IMR-90 (cell line): Measurements from ENCODE around the gene AGAP1. TPM values are rescaled to one million over a fixed set of nuclear protein-coding genes. Genes with fewer than 3 reads are reported as not detected.

Experiments
- ATAC-seq: fragments of 200-7000 bp; cut with Tn5 transposase; 2 replicates; pipeline ENCODE4 v1.9.1; 2020; ENCODE audit warnings: low read depth, mild to moderate bottlenecking, moderate library complexity
- BruUV-seq: library from RNA; stranded (reverse); fragments of 400-500 nt; replicated peaks from 2 replicates; lab custom pipeline; 2021; lab: Mats Ljungman, UMichigan
- CTCF ChIA-PET: fragments of 300-600 bp; formaldehyde crosslinking; extraction: SDS; loops from one replicate; lab custom pipeline; 2021; ENCODE audit warnings: antibody characterized with exemption; lab: Yijun Ruan, JAX
- POLR2A ChIA-PET: fragments of 300-600 bp; sonication (Branson Sonifier 250); formaldehyde crosslinking; loops from one replicate; lab custom pipeline; 2022; ENCODE audit warnings: antibody characterized with exemption; ENCODE audit not compliant: unreplicated experiment; lab: Charles Lee
- DNase-seq: peaks from one replicate; pipeline ENCODE4 v3.0.0; 2013
- H2AFZ ChIP-seq: replicated peaks from 2 replicates; pipeline ENCODE3; 2013; ENCODE audit warnings: low read length, mild to moderate bottlenecking; ENCODE audit not compliant: poor library complexity
- H2AK5ac ChIP-seq: 2 replicates; pipeline ENCODE4 v1.6.1; 2013; ENCODE audit warnings: low read depth, low read length, inconsistent platforms
- H2AK9ac ChIP-seq: replicated peaks from 2 replicates; pipeline ENCODE3; 2013; ENCODE audit warnings: mild to moderate bottlenecking, low read depth, low read length, moderate library complexity; ENCODE audit not compliant: poor library complexity
- H2BK120ac ChIP-seq: 2 replicates; pipeline ENCODE4 v1.6.1; 2013; ENCODE audit warnings: low read depth, low read length, inconsistent platforms
- H2BK15ac ChIP-seq: 3 replicates; pipeline ENCODE4 v1.6.1; 2013; ENCODE audit warnings: low read depth, low read length, inconsistent platforms
- H2BK20ac ChIP-seq: 2 replicates; pipeline ENCODE4 v1.6.1; 2013; ENCODE audit warnings: low read depth, mild to moderate bottlenecking, inconsistent platforms, low read length, moderate library complexity
- H2BK5ac ChIP-seq: 2 replicates; pipeline ENCODE4 v1.6.1; 2013; ENCODE audit warnings: mild to moderate bottlenecking, low read depth, low read length, inconsistent platforms; ENCODE audit not compliant: poor library complexity, severe bottlenecking
- H3K14ac ChIP-seq: replicated peaks from 2 replicates; pipeline ENCODE4 v1.6.1; 2013; ENCODE audit warnings: low read depth, low read length, inconsistent platforms
- H3K18ac ChIP-seq: 2 replicates; pipeline ENCODE4 v1.6.1; 2013; ENCODE audit warnings: low read depth, low read length, control low read depth
- H3K23ac ChIP-seq: 2 replicates; pipeline ENCODE4 v1.6.1; 2013; ENCODE audit warnings: low read depth, low read length, inconsistent platforms
- H3K27ac ChIP-seq: 2 replicates; pipeline ENCODE4 v1.5.1; 2013; ENCODE audit warnings: mild to moderate bottlenecking, control low read depth, low read length; ENCODE audit not compliant: insufficient read depth
- H3K27me3 ChIP-seq: 2 replicates; pipeline ENCODE4 v1.6.1; 2013; ENCODE audit warnings: low read length; ENCODE audit not compliant: control insufficient read depth, insufficient read depth
- H3K36me3 ChIP-seq: 2 replicates; pipeline ENCODE4 v1.6.1; 2013; ENCODE audit warnings: low read length, mixed read lengths; ENCODE audit not compliant: control insufficient read depth, insufficient read depth
- H3K4ac ChIP-seq: 2 replicates; pipeline ENCODE4 v1.6.1; 2013; ENCODE audit warnings: low read depth, low read length, inconsistent platforms
- H3K4me1 ChIP-seq: 2 replicates; pipeline ENCODE4 v1.6.1; 2013; ENCODE audit warnings: low read length, mixed read lengths; ENCODE audit not compliant: control insufficient read depth, insufficient read depth
- H3K4me2 ChIP-seq: 2 replicates; pipeline ENCODE4 v1.6.1; 2013; ENCODE audit warnings: low read depth, mild to moderate bottlenecking, control low read depth, low read length, moderate library complexity
- H3K4me3 ChIP-seq: 2 replicates; pipeline ENCODE4 v1.5.1; 2013; ENCODE audit warnings: low read depth, mild to moderate bottlenecking, control low read depth, low read length, moderate library complexity; ENCODE audit not compliant: insufficient read depth
- H3K56ac ChIP-seq: 2 replicates; pipeline ENCODE4 v1.6.1; 2013; ENCODE audit warnings: low read length, inconsistent platforms; ENCODE audit not compliant: insufficient read depth; ENCODE audit errors: extremely low read depth
- H3K79me1 ChIP-seq, 2 experiments: 2 replicates each; pipeline ENCODE4 v1.6.1; 2013; ENCODE audit warnings: low read length in 2 of 2, inconsistent platforms in 1 of 2, low read depth in 1 of 2
- H3K9ac ChIP-seq: 2 replicates; pipeline ENCODE4 v1.6.1; 2013; ENCODE audit warnings: low read depth, low read length, control low read depth
- H3K9me1 ChIP-seq: 2 replicates; pipeline ENCODE4 v1.6.1; 2013; ENCODE audit warnings: low read length, inconsistent platforms; ENCODE audit not compliant: insufficient read depth
- H3K9me3 ChIP-seq: 2 replicates; pipeline ENCODE4 v1.6.1; 2013; ENCODE audit warnings: low read length; ENCODE audit not compliant: control insufficient read depth, insufficient read depth
- H4K20me1 ChIP-seq: 2 replicates; pipeline ENCODE4 v1.6.1; 2013; ENCODE audit warnings: low read length, inconsistent platforms; ENCODE audit not compliant: insufficient read depth
- H4K5ac ChIP-seq: 2 replicates; pipeline ENCODE4 v1.6.1; 2013; ENCODE audit warnings: mild to moderate bottlenecking, low read depth, low read length, control low read depth
- H4K8ac ChIP-seq, 2 experiments: 2 replicates each; pipeline ENCODE4 v1.6.1; 2013; ENCODE audit warnings: low read depth in 2 of 2, low read length in 2 of 2, control low read depth in 1 of 2, inconsistent platforms in 1 of 2
- H4K91ac ChIP-seq: 2 replicates; pipeline ENCODE4 v1.6.1; 2013; ENCODE audit warnings: low read depth, low read length, inconsistent platforms; ENCODE audit not compliant: insufficient read depth
- BHLHE40 ChIP-seq: fragments of 150-350 bp; IDR thresholded peaks from 2 replicates; pipeline ENCODE4 v1.6.1; 2016; ENCODE audit warnings: mild to moderate bottlenecking, low read depth, low read length
- CEBPB ChIP-seq: IDR thresholded peaks from 2 replicates; pipeline ENCODE4 v1.6.1; 2012; ENCODE audit warnings: low read depth, low read length, improper control_type of control experiment
- CHD1 ChIP-seq: IDR thresholded peaks from 2 replicates; pipeline ENCODE4 v1.6.1; 2012; ENCODE audit warnings: low read depth, low read length, improper control_type of control experiment
- ELK1 ChIP-seq: fragments of 150-350 bp; IDR thresholded peaks from 2 replicates; pipeline ENCODE4 v1.6.1; 2016; ENCODE audit warnings: low read depth, mild to moderate bottlenecking, low read length, moderate library complexity, borderline replicate concordance
- FOS ChIP-seq: fragments of 150-350 bp; IDR thresholded peaks from 2 replicates; pipeline ENCODE4 v1.6.1; 2016; ENCODE audit warnings: low read depth, low read length
- MAFK ChIP-seq: IDR thresholded peaks from 2 replicates; pipeline ENCODE4 v1.6.1; 2012; ENCODE audit warnings: low read depth, low read length, improper control_type of control experiment
- MAZ ChIP-seq: IDR thresholded peaks from 2 replicates; pipeline ENCODE4 v1.6.1; 2012; ENCODE audit warnings: low read depth, mild to moderate bottlenecking, low read length, improper control_type of control experiment, moderate library complexity, borderline replicate concordance
- MXI1 ChIP-seq: IDR thresholded peaks from 2 replicates; pipeline ENCODE4 v1.6.1; 2012; ENCODE audit warnings: low read depth, mild to moderate bottlenecking, low read length, moderate library complexity, borderline replicate concordance
- NFE2L2 ChIP-seq: fragments of 150-350 bp; IDR thresholded peaks from 2 replicates; pipeline ENCODE4 v1.6.1; 2016; ENCODE audit warnings: low read depth, mild to moderate bottlenecking, low read length
- POLR2A ChIP-seq: IDR thresholded peaks from 2 replicates; pipeline ENCODE4 v1.6.1; 2012; ENCODE audit warnings: mild to moderate bottlenecking, low read depth, low read length
- RAD21 ChIP-seq: IDR thresholded peaks from 2 replicates; pipeline ENCODE4 v1.6.1; 2012; ENCODE audit warnings: low read length, improper control_type of control experiment
- RCOR1 ChIP-seq: IDR thresholded peaks from 2 replicates; pipeline ENCODE4 v1.6.1; 2012; ENCODE audit warnings: mild to moderate bottlenecking, low read length, improper control_type of control experiment; ENCODE audit not compliant: insufficient replicate concordance
- RFX5 ChIP-seq: IDR thresholded peaks from 2 replicates; pipeline ENCODE4 v1.8.0; 2012; ENCODE audit warnings: low read depth, mild to moderate bottlenecking, low read length, moderate library complexity
- SMC3 ChIP-seq: fragments of 150-350 bp; IDR thresholded peaks from 2 replicates; pipeline ENCODE4 v1.6.1; 2016; ENCODE audit warnings: low read depth, mild to moderate bottlenecking, antibody characterized with exemption, low read length, moderate library complexity
- WGBS, 2 experiments: methylation state at CpG; one replicate each; pipeline versions ENCODE4 v1.1.5 to v1.1.7; 2013; ENCODE audit warnings: missing lambda C conversion rate in 2 of 2; ENCODE audit not compliant: insufficient read length in 1 of 2; ENCODE audit errors: extremely low coverage in 2 of 2; 5-methylcytosine and 5-hydroxymethylcytosine counted together
- dilution Hi-C: fragments of 300-500 bp; cut with HindIII; formaldehyde crosslinking; loops from one replicate; pipeline ENCODE4 v1.14.3; 2018; ENCODE audit warnings: low sequenced_read_pairs; ENCODE audit not compliant: unreplicated experiment
- in situ Hi-C: fragments of 300-500 bp; cut with MboI; formaldehyde crosslinking; loops from 3 replicates; pipeline ENCODE4 v1.14.3; 2019; ENCODE audit warnings: low sequenced_read_pairs, inconsistent platforms, mixed read lengths
- intact Hi-C: fragments of 100-400 bp; cut with micrococcal nuclease; formaldehyde crosslinking; loops from 2 replicates; pipeline ENCODE4 v1.10.0; 2022
- polyA plus RNA-seq, 3 experiments: library from polyadenylated mRNA; depleted of rRNA; stranded (reverse); fragments of >200 nt; gene quantifications; 2 replicates each; pipeline ENCODE4 v1.2.3, GENCODE V29; 2012; ENCODE audit warnings: low replicate concordance in 1 of 3
- total RNA-seq: library from RNA; depleted of rRNA; stranded (reverse); fragments of >200 nt; gene quantifications from 2 replicates; pipeline ENCODE4 v1.2.3, GENCODE V29; 2012
- TF ChIP-seq, protein P1 (sequence below): conservative IDR thresholded peaks from 2 replicates; pipeline ENCODE4 v1.5.1; 2012; ENCODE audit warnings: mild to moderate bottlenecking, low read depth, low read length, improper control_type of control experiment
- TF ChIP-seq, protein P2 (sequence below): fragments of 150-350 bp; IDR thresholded peaks from 2 replicates; pipeline ENCODE4 v1.6.1; 2017; ENCODE audit warnings: mild to moderate bottlenecking, antibody characterized with exemption, low read length, low read depth

The AGAP1 gene
- total and polyA plus RNA-seq, 2 of the 4 experiments (the other 2 are of a cell fraction): 15.1 to 16.4 TPM

DNA sequence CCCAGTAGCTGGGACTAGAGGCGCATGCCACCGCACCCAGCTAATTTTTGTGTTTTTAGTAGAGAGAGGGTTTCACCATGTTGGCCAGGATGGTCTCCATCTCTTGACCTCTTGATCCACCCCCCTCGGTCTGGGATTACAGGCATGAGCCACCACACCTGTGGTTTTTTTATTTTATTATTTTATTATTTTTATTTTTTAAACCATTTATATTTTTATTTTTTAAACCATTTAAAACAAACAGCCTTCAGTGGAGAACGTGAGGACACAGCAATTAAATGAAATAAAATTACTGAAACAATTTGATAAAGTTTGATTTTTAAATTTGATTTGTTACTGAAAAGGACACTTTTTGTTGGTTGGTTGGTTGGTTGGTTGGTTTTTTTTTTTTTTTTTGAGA, 181.0 kb downstream of the AGAP1 start:
- Histone ChIP-seq H2BK5ac (no peak overlapping the region), H2BK20ac (no peak overlapping the region), H2AFZ (no peak overlapping the region), H2AK9ac (no peak overlapping the region), H4K20me1 (peaks cover 78% of the 10 kb centered on the region), H3K9ac (no peak overlapping the region), H3K14ac (no peak overlapping the region), H3K4ac (no peak overlapping the region), H3K23ac (no peak overlapping the region), H3K56ac (no peak overlapping the region), H2BK15ac (no peak overlapping the region), H3K18ac (no peak overlapping the region), H3K4me3 (no peak overlapping the region), H3K36me3 (no peaks in the 10 kb centered on the region), H2AK5ac (no peak overlapping the region), H3K9me3 (no peaks in the 10 kb centered on the region), H3K27me3 (no peaks in the 10 kb centered on the region; the same call in 1 of the 2 replicates), H2BK120ac (no peak overlapping the region), H3K27ac (no peak overlapping the region), H4K8ac (no peak overlapping the region), H4K91ac (no peak overlapping the region), H3K79me1 (peaks cover 27 to 42% of the 10 kb centered on the region in 2 experiments), H3K4me2 (no peak overlapping the region), H3K9me1 (no peaks in the 10 kb centered on the region), H4K5ac (no peak overlapping the region), H3K4me1 (peaks cover 8% of the 10 kb centered on the region)
- no TSS peak for BruUV-seq
- intact Hi-C loops: no loop called here
- in situ Hi-C loops: loop anchor here (10.0 kb wide), 1 partner anchor 540 kb away; no protein-coding TSS in a partner anchor
- DNase-seq (no peak), ATAC-seq (no peak)
- no CpG with 5 or more reads among the region's 4 CpGs for WGBS, 2 experiments
- ChIA-PET CTCF (interaction anchor here (0.7 to 1.1 kb wide), 2 partner anchors 71 to 81 kb away, joined by 4 to 7 read pairs; no protein-coding TSS in a partner anchor), POLR2A (no interaction called here)
- TF ChIP-seq SMC3 (no peak), CHD1 (no peak), RAD21 (no peak), ELK1 (no peak), RFX5 (no peak), MXI1 (no peak), POLR2A (no peak), RCOR1 (no peak), MAZ (no peak), MAFK (no peak), CEBPB (no peak), FOS (no peak), BHLHE40 (no peak), NFE2L2 (no peak)
- TF ChIP-seq, protein P1, sequence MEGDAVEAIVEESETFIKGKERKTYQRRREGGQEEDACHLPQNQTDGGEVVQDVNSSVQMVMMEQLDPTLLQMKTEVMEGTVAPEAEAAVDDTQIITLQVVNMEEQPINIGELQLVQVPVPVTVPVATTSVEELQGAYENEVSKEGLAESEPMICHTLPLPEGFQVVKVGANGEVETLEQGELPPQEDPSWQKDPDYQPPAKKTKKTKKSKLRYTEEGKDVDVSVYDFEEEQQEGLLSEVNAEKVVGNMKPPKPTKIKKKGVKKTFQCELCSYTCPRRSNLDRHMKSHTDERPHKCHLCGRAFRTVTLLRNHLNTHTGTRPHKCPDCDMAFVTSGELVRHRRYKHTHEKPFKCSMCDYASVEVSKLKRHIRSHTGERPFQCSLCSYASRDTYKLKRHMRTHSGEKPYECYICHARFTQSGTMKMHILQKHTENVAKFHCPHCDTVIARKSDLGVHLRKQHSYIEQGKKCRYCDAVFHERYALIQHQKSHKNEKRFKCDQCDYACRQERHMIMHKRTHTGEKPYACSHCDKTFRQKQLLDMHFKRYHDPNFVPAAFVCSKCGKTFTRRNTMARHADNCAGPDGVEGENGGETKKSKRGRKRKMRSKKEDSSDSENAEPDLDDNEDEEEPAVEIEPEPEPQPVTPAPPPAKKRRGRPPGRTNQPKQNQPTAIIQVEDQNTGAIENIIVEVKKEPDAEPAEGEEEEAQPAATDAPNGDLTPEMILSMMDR: no peak
- TF ChIP-seq, protein P2, sequence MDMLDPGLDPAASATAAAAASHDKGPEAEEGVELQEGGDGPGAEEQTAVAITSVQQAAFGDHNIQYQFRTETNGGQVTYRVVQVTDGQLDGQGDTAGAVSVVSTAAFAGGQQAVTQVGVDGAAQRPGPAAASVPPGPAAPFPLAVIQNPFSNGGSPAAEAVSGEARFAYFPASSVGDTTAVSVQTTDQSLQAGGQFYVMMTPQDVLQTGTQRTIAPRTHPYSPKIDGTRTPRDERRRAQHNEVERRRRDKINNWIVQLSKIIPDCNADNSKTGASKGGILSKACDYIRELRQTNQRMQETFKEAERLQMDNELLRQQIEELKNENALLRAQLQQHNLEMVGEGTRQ: no peak
- dilution Hi-C loops: no loop called here
